Vagina (tissue), 2 donors: Measurements from ENCODE around the gene RGPD8.
"Not testable (repeated sequence)": the region's sequence is repeated elsewhere in the genome, so short reads cannot be mapped to it uniquely, and the experiment has no call there.

ENCODE experiments used
- CTCF ChIP-seq, 3 experiments: fragments of 450-650 bp in 2 of 3; fragments of 200-600 bp in 1 of 3; sonication (generic) in 1 of 3; IDR thresholded peaks; one replicate each; pipeline ENCODE4 v1.5.1; 2017 to 2019; ENCODE audit warnings: antibody characterized with exemption in 3 of 3, mild to moderate bottlenecking in 2 of 3, moderate library complexity in 2 of 3
- POLR2A ChIP-seq, 2 donors: fragments of 450-650 bp; IDR thresholded peaks; one replicate each; pipeline ENCODE4 v1.6.1; 2017; ENCODE audit warnings: antibody characterized with exemption in 2 of 2, mild to moderate bottlenecking in 2 of 2, moderate library complexity in 2 of 2

DNA sequence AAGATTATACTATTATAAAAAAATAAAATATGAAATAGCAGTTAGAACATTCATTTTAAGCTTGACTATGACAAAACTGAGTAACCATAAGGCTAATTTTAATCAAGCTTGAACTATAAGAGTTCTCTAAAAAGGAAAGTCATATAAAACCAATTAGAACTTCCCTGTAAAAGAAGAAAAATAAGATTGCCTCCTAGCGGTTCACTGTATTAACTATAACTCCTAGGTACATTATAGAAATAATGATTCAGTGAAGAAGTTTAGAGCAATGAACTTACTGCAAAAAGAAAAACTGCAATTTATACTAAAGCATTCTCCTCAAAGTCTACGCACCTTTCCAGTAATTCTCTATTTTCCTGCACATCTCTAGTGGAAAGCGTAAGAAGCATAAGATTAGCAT lies 16.6 kb downstream of the RGPD8 start:
- not testable (repeated sequence) for TF ChIP-seq CTCF, POLR2A (IDR thresholded peaks at IDR 0.05)
